ENCODE data around the gene MED20.

Gene MED20

DNA sequence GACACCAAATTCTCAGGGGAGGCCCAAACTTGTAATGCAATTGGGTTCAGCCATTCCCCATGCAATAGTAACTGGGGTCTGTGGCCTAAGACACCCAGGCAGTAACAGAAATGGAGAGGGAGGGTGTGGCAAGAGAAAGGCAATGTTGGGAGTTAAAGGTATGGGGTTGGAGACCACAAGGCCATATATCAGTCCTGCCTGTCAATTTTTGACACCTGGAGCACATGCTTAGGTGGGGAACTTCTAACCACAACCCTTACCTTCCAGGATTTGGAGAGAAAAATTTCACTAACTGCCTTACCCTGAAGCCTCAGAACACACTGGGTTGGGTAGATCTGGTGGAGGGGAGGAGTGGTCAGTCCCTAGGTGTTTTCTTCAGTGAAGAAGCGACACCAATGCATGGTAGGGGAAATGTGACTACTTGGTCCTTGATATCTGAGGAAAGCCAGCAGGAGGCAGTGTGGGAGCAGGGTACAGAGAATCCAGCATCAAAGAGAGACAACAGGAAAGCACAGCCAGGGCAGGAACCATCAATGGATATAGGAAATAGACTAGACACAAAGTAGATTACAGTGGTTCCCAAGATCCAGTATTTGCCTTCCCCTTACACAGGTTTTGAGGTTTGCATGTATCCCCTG is 18.9 kb downstream of the MED20 start:
- Histone ChIP-seq H3K9me3 (ENCODE audit: control insufficient read depth, insufficient read depth, low read length) (no peaks in the 10 kb centered on the region), H3K9ac (ENCODE audit: low read depth, low read length) (no peak overlapping the region), H3K4me1 (ENCODE audit: insufficient read depth, low read length) (no peaks in the 10 kb centered on the region), H3K36me3 (ENCODE audit: insufficient read depth, low read length) (0 out of 2 replicates have a peak, but pooled peaks cover 6% of the 10 kb centered on the region)

DNA sequence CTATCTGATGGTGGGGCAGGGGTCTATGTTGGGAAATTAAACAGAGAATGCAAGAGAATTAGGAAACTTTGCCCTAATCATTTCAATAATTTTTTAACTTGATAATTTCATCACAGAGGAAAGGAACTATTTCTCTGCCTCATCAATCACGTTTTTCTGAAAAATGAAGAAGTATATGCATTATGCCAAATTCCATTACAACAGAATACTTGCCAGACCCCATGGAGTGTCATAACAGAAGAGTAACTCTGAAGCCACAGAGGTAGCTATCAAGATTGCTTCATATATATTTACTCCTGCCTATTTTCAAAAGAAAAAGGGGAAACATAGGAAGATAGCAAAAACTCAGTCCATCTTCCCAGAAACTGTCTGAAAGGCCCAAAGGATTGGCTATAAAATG is 20.1 kb downstream of the MED20 start:
- Histone ChIP-seq H3K4me1 (ENCODE audit: insufficient read depth, low read length) (no peaks in the 10 kb centered on the region), H3K36me3 (ENCODE audit: insufficient read depth, low read length) (0 out of 2 replicates have a peak, but pooled peaks cover 6% of the 10 kb centered on the region), H3K9ac (ENCODE audit: low read depth, low read length) (no peak overlapping the region), H3K9me3 (ENCODE audit: control insufficient read depth, insufficient read depth, low read length) (no peaks in the 10 kb centered on the region)

DNA sequence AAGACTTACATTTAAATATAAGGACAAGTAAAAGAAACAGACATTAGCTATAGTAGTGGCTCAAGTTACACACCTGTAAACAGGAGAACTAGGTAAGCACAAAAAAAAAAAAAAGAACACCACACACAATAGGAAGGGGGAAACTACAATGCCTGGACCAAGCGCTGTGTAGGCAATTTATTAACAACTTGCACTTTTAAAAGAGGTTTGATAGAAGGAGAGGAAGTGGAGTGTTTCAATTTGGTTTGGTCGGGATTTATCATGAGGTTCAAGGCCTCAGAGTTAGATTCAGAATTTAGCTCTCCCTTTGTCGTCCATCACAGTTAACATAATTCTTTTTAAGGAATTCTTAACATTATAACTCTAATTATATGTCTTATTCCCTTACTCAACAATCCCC is 24.7 kb downstream of the MED20 start:
- Histone ChIP-seq H3K9me3 (ENCODE audit: control insufficient read depth, insufficient read depth, low read length) (no peaks in the 10 kb centered on the region), H3K9ac (ENCODE audit: low read depth, low read length) (peak overlapping the region; percentile 90), H3K4me1 (ENCODE audit: insufficient read depth, low read length) (peaks cover 5% of the 10 kb centered on the region), H3K36me3 (ENCODE audit: insufficient read depth, low read length) (no peaks in the 10 kb centered on the region)

DNA sequence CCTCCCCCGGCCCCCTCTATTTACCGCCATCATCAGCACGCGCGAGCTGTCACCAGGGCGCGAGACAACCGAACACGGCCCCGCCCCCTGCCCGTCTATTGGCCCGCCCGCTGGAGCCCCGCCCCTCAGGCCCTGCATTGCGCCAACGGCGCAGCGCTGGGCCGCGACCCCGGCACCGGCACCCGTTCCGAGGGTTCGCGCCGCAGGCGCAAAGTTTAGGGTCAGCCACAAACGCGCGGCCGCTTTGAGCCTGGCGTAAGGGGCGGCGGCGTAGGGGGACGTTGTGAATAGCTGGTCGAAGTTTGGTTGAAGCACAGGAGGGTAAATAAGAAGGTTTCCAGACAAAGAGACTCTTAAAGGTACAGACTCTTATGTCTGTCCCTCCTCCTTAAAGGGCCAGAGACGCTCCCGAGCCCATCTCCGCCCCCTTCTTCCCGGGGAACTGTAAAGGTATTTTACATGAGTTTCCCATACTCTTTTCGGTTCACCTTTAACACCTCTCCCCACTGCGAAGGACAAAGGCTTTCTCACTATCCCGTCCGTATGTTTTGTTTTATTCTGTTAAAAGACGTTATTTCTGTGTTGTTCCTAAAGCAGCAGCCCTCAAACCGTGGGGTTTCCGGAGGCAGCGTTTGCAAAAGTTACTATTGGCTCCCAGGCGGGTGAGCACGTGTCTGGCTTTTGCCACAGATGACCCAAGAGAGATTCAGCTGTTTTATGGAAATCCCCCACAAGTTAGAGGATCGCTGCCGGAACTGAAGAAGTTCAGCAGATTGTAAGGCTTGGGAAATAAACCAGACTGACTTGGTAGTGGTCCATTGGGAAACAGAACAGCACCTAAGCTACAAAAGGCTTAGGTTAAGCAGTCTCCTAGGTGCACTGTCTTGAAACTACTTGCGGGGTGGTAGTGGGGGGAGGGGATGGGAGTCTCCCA is 25.4 kb downstream of the MED20 start, which contains the start of gene USP49:
TSS of gene USP49 (minus strand) at position 76 of the 934 bp plus-strand sequence. CDS start 88,392 bp downstream, outside the sequence.
- H3K4me1 ChIP-seq (ENCODE audit: insufficient read depth, low read length) = peaks cover 5% of the 10 kb centered on the region
- H3K9me3 ChIP-seq (ENCODE audit: control insufficient read depth, insufficient read depth, low read length) = no peaks in the 10 kb centered on the region
- no peaks in the 10 kb centered on the region for H3K36me3 ChIP-seq (ENCODE audit: insufficient read depth, low read length)
- H3K9ac ChIP-seq (ENCODE audit: low read depth, low read length) = peak within 1 kb of the TSS; percentile 90

DNA sequence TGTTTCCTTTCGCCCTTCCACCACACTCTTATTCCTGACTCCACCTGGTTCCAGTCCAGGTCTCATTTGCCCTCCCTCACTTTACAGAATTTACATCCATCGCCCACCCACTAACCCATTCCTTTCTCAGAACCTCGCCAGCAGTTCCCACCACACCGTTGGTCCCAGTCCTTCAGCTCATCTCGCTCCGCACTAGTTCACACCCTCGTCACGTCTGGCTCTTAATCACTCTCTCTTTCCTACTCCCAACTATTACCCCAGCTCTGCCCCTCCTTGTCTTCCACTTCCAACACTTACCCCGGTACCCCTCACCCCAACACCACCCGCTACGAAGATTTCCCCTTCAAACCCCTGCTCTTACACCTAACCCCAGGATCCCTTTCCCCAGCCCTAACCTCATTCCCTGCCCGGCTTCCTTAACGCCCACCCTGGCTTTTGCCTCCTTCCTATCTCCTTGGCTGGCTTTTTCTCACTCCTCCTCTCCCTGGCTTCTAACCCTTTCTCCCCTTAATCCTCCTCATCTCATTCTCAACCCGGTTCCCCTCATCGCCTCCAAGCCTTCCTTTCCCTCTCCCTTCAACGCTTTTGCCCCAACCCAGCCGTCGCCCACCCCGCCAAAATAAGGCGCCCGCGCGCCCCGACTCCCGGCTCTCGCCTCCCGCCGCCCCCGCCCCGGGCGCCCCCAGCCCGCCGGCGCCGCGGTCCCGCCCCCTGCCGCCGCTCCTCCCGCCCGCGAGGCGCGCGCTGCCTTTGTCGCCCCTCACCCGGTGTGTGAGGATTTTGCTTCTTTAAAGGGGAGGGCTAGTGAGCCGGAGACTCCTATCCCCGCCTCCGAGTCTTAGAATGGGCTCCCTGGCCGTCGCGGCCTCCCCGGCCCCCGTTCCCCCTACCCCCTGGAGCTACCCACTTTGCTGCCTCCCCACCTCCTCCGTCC is 26.3 kb downstream of the MED20 start:
- peak overlapping the region; percentile 63 for H3K9ac ChIP-seq (ENCODE audit: low read depth, low read length)
- H3K4me1 ChIP-seq (ENCODE audit: insufficient read depth, low read length) = peaks cover 5% of the 10 kb centered on the region
- no peaks in the 10 kb centered on the region for H3K9me3 ChIP-seq (ENCODE audit: control insufficient read depth, insufficient read depth, low read length)
- H3K36me3 ChIP-seq (ENCODE audit: insufficient read depth, low read length) = no peaks in the 10 kb centered on the region

DNA sequence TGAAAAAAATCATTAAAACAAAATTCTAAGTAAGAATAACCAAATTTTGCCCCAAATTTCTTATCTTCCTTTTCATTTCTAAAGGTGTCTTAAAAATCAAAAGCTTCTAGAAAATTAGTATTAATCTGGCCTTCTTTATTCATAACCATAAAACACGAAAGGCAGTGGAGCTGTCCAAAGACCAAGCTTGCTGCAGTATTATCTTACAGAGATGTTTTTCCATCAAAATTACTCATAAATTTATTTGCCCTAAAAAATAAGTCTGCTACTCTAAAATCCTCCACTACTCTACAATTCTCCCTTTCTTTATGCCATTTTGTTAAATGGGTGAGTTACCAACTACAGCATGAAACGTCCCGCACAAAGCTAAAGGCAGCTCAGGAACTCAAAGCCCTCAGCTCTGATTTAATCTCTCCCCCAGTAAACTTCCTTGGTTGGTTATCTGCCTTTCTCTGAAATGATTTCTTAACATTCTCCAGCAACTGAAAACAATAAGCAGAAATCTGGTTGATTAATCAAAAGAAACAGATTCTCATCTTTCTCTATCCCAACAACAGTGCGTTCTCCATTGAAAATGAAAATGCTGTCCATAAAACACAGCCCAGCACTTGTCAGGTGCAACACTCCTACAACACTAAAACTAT is 27.9 kb downstream of the MED20 start:
- H3K36me3 ChIP-seq (ENCODE audit: insufficient read depth, low read length) = no peaks in the 10 kb centered on the region
- H3K9ac ChIP-seq (ENCODE audit: low read depth, low read length) = 0 out of 2 replicates have a peak overlapping the region, but pooled peaks have one; percentile 63
- peaks cover 5% of the 10 kb centered on the region for H3K4me1 ChIP-seq (ENCODE audit: insufficient read depth, low read length)
- no peaks in the 10 kb centered on the region for H3K9me3 ChIP-seq (ENCODE audit: control insufficient read depth, insufficient read depth, low read length)

DNA sequence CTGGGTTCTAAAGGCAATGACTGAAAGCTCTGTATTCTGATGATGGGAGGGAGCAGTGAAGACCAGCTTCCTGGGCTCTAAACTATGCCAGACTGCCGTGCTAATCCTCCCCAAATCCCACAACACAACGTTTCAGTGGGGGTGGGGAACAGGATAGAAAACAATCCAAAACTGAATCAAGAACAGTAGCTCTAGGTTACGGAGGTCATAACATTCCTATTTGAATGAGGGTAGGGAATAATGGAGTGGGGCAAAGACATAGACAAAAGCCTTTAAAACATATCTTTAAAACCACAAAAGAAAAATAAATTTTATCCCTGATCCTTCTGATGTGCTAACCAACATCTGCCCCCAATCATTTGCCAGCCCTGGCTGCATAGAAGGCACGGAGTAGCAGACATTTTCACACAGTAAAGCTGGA is 33.6 kb downstream of the MED20 start:
- Histone ChIP-seq H3K4me1 (ENCODE audit: insufficient read depth, low read length) (peaks cover 10% of the 10 kb centered on the region; the same call in 1 of the 2 replicates), H3K9ac (ENCODE audit: low read depth, low read length) (no peak overlapping the region; the same call in 1 of the 2 replicates), H3K36me3 (ENCODE audit: insufficient read depth, low read length) (no peaks in the 10 kb centered on the region), H3K9me3 (ENCODE audit: control insufficient read depth, insufficient read depth, low read length) (no peaks in the 10 kb centered on the region)

DNA sequence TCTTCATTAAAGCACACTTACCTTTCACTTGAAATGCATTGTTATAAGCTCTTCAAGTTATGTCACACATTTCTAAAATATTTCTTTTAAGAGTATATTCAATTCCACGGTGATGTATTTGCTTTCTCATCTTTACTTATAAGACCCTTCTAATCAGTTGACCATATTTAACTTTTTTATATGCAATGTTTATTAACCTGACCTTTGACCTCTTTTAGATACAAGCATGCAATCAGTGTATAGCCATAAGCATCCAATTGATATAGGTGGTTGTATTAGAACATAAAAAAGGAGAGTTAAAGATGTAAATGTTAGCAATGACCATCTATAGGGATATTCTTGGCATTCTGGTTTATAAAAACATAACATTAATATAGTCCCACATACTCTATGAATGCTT is 35.0 kb downstream of the MED20 start:
- Histone ChIP-seq H3K9me3 (ENCODE audit: control insufficient read depth, insufficient read depth, low read length) (no peaks in the 10 kb centered on the region), H3K4me1 (ENCODE audit: insufficient read depth, low read length) (peaks cover 10% of the 10 kb centered on the region; the same call in 1 of the 2 replicates), H3K36me3 (ENCODE audit: insufficient read depth, low read length) (no peaks in the 10 kb centered on the region), H3K9ac (ENCODE audit: low read depth, low read length) (no peak overlapping the region)

DNA sequence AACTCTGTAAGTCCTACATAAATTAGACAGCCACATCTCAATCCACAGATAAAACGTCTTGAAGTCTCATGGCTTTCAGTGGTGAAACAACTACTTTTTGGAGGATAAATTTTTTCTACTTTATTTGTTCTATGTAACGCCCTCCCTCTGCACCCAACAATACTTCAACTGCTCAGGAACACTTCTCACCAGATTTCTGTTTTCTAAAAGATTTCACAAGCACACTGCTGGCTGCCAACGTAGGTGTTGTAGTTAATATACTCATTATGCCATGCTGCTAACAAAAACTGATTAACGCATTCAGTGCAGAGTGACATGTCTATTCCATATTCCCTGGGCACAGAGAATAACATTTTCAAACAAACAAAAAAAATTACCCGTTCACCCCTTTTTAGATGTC is 36.0 kb downstream of the MED20 start:
- Histone ChIP-seq H3K9me3 (ENCODE audit: control insufficient read depth, insufficient read depth, low read length) (no peaks in the 10 kb centered on the region), H3K36me3 (ENCODE audit: insufficient read depth, low read length) (no peaks in the 10 kb centered on the region), H3K4me1 (ENCODE audit: insufficient read depth, low read length) (peaks cover 10% of the 10 kb centered on the region; the same call in 1 of the 2 replicates), H3K9ac (ENCODE audit: low read depth, low read length) (no peak overlapping the region)

DNA sequence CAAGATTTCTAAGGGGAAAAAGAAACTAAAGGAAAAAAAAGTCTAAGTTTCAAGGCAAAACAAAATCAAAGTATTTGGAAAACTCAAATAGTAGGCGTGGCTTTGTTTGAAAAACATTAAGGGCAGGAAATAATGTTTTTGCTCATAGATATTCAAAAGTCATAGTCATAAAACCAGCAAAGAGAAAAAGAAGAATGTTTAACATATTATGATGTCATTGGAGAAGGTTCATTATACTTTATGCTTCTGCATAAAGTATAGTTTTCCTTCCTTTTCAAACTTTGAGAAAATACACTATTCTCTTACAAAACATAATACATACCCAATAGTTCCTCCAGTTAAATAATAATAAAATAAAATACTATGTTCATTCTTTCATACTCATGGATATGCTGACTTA is 39.4 kb downstream of the MED20 start:
- no peaks in the 10 kb centered on the region for H3K36me3 ChIP-seq (ENCODE audit: insufficient read depth, low read length)
- 0 out of 2 replicates have a peak, but pooled peaks cover 5% of the 10 kb centered on the region for H3K4me1 ChIP-seq (ENCODE audit: insufficient read depth, low read length)

DNA sequence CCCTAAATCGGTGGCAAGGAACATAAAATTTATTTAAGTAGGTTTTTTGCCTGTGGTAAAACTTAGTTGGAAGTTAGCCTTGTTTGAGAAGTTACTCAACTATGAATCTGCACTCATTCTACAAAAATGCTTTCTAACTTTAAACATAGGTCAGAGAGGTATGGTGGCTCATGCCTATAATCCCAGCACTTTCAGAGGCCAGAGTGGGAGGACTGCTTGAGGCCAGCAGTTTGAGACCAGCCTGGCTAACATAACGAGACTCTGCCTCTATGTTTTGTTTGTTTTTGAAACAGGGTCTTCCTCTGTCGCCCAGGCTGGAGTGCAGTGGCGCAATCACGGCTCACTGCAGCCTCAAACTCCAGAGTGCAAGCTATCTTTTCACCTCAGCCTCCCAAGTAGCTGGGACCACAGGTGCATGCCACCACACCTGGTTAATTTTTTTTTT is 42.0 kb downstream of the MED20 start:
- no peaks in the 10 kb centered on the region for H3K36me3 ChIP-seq (ENCODE audit: insufficient read depth, low read length)
- H3K9ac ChIP-seq (ENCODE audit: low read depth, low read length) = no peak overlapping the region

More for the DNA sequence above, 39.4 kb downstream of the MED20 start:
- H3K9ac ChIP-seq (ENCODE audit: low read depth, low read length) = no peak overlapping the region
- H3K9me3 ChIP-seq (ENCODE audit: control insufficient read depth, insufficient read depth, low read length) = no peaks in the 10 kb centered on the region

DNA sequence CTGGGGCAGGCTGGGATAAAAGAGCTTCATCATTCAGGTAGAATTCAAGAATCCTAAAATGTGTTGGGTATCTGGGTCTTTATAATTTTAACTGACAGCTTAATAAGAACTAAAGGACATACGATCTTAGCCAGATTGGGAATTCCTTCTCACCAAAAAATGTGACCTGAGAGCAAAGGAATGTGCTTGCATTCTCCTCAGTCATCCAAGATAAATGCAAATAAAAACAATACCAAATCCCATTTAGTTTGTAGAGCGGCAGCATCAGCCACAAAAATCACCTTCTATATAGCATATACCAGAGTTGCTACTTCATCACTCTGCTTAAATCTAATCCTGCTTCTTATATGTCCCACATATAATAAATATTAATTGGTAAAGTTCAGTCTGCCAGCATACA is 42.7 kb downstream of the MED20 start:
- Histone ChIP-seq H3K4me1 (ENCODE audit: insufficient read depth, low read length) (0 out of 2 replicates have a peak, but pooled peaks cover 5% of the 10 kb centered on the region), H3K9me3 (ENCODE audit: control insufficient read depth, insufficient read depth, low read length) (no peaks in the 10 kb centered on the region), H3K36me3 (ENCODE audit: insufficient read depth, low read length) (no peaks in the 10 kb centered on the region), H3K9ac (ENCODE audit: low read depth, low read length) (no peak overlapping the region)

More for the DNA sequence above, 42.0 kb downstream of the MED20 start:
- Histone ChIP-seq H3K4me1 (ENCODE audit: insufficient read depth, low read length) (0 out of 2 replicates have a peak, but pooled peaks cover 5% of the 10 kb centered on the region), H3K9me3 (ENCODE audit: control insufficient read depth, insufficient read depth, low read length) (no peaks in the 10 kb centered on the region)

DNA sequence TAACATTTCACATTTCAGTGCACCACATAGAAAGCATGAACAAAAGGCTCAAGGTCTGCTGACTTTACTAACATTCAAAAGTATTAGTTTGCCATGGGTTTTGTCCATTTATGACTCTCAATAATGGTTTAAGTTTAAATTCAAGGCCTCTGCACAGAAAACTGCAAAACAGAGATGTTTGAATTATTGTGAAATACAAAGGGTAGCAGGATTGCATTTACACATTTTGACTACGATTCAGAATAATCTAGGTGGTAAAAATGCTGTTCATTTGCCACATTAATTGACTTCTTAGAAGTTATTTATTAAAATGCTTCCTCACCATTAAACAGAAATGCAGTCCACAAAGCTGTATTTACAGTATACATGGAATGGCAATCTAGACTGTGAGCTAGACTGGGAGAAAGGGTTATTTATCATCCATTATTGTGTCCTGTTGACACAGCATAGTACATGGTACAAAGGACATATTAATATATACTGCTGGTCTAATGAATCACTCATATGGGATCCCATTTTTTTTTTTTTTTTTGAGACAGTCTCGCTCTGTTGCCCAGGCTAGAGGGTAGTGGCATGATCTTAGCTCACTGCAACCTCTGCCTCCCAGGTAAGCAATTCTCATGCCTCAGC is 43.8 kb downstream of the MED20 start:
- Histone ChIP-seq H3K4me1 (ENCODE audit: insufficient read depth, low read length) (0 out of 2 replicates have a peak, but pooled peaks cover 5% of the 10 kb centered on the region), H3K9ac (ENCODE audit: low read depth, low read length) (no peak overlapping the region), H3K36me3 (ENCODE audit: insufficient read depth, low read length) (no peaks in the 10 kb centered on the region), H3K9me3 (ENCODE audit: control insufficient read depth, insufficient read depth, low read length) (no peaks in the 10 kb centered on the region)
